ENCODE results near the gene MAP2.
A peak's percentile ranks its signal among the peaks of the same experiment; 100 is the strongest.
"Not testable (repeated sequence)": the region's sequence is repeated elsewhere in the genome, so short reads cannot be mapped to it uniquely, and the experiment has no call there.

Gene MAP2

DNA sequence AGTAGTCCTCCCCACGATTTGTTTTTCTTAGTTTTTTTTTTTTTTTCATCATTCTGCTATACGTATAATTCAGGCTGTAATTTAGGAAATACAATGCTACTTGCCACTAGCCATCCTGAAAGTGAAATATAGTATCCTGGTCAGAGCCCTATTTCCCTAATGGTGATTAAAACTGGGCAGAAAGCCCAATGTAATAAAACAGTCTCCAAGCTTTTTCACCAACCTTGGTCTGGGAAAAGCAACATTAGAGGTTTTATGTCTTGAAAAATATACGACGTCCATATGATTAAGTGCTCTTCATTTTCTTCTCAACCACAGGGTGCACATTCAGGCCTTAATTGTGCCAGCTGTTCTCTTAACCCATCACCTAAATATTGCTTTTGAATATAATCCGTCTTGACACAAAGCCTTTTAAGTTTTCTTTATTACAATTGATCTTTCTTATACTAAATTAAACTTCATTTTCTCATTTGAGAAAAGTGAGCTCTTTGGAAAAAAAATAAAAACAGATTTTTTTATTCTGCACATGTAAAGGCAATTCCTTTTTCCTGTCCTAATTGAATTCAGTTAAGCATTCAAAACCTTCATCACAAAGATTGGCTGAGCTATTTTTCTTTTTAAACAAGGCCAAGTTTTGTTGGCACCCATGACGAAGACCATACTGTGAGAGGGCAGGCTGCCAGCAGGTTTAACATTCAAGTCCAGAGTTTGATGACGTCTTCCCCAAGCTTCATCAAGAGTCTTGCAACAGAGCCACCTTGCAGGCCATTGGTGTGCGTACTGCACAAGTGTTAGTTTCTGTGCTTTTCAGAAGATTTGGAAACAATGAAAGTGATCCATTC lies 52.7 kb downstream of the MAP2 start:
- DNase-seq (ENCODE audit: low read depth): peak; percentile 86

DNA sequence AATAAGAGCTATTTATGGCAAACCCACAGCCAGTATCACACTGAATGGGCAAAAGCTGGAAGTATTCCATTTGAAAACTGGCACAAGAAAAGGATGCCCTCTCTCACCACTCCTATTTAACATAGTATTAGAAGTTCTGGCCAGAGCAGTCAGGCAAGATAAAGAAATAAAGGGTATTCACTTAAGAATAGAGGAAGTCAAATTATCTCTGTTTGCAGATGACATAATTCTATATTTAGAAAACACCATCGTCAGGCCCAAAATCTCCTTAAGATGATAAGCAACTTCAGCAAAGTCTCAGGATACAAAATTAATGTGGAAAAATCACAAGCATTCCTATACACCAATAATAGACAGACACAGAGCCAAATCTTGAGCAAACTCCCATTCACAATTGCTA lies 68.4 kb downstream of the MAP2 start:
- DNase-seq (ENCODE audit: low read depth): not testable (repeated sequence)

GRCh38 chr2:209495068-209495620 lies 71.3 kb downstream of the MAP2 start:
- DNase-seq (ENCODE audit: low read depth): not testable (repeated sequence)

GRCh38 chr2:209495855-209496585 lies 72.2 kb downstream of the MAP2 start:
- peak; percentile 98 for DNase-seq (ENCODE audit: low read depth)

DNA sequence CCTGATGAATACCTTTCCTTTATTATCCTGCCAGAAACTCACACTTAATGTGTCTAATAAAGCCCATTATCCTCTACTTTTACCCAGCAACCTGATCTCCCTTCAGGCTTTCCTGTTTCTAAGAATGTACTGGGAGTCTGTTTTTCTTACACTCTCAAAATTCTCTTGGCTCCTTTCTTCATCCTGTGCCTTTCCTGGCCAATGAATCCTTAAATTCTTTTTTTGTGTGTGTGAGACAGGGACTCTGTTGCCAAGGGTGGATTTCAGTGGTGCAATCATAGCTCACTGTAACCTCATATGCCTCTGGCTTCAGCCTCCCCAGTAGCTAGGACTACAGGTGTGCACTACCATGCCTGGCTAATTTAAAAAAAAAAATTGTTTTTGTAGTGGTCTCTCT lies 72.7 kb downstream of the MAP2 start:
- peak; percentile 64 for DNase-seq (ENCODE audit: low read depth)

DNA sequence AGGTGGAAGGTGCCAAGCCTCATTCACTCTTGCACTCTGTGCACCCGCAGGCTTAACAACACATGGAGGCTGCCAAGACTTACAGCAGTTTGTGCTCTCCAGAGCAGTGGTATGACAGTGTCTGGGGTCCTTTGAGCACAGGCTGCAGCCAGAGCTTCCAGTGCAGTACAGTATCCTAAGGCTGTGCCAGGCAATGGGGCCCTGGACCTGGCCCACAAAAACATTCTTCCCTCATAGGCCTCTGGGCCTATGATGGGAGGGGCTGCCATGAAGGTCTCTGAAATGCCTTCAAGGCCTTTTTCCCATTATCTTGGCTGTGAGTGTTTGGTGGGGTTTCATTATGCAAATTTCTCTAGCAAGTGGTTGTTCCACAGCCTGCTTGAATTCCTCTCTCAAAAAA lies 74.8 kb downstream of the MAP2 start:
- no peak for DNase-seq (ENCODE audit: low read depth)

GRCh38 chr2:209499069-209499468 lies 75.2 kb downstream of the MAP2 start:
- peak; percentile 90 for DNase-seq (ENCODE audit: low read depth)

DNA sequence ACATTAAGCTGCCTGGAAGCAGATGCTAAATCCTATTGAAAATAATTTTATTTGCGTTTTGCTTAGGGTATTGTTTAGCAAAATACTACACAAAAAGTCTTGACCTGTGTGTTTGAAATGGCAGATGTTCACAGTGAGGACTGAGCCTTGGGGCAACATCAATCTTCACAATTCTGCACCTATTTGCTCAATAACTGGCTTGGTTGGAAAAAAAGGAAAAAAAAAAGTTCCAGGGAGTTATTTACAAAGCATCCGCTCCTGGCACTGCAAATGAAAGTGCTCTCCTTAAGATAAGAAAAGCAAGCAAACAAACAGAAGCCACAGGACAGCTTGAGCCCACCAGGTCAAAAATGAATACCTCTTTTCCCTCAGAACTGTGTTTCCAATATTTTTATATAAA lies 77.7 kb downstream of the MAP2 start:
- DNase-seq (ENCODE audit: low read depth): no peak

- DNase-seq (ENCODE audit: low read depth): no peak
Measured at GRCh38 chr2:209505410-209505809, 81.6 kb downstream of the MAP2 start.

GRCh38 chr2:209508255-209508654 lies 84.4 kb downstream of the MAP2 start:
- DNase-seq (ENCODE audit: low read depth): no peak

GRCh38 chr2:209511637-209512036 lies 87.8 kb downstream of the MAP2 start:
- no peak for DNase-seq (ENCODE audit: low read depth)

DNA sequence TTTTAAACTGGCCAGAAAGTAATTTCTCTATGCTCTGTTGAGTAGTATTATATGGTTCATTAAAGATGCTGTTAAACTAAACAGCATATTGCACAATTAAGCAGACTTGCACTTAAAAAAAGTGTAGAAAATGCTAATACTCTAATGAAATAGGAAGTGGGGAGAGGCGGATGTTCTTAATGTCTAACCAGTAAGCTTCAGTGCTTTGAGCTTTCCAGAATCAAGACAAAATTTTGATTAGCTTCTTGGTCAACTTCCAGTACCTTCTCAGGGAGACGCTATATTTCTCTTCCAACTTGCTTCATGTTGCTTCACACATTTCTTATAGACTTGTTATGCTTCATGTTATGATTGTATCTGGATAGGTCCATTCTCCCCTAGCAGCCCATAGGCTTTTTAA lies 89.1 kb downstream of the MAP2 start:
- no peak for DNase-seq (ENCODE audit: low read depth)

GRCh38 chr2:209517436-209517835 lies 93.6 kb downstream of the MAP2 start:
- no peak for DNase-seq (ENCODE audit: low read depth)

GRCh38 chr2:209519271-209519670 lies 95.4 kb downstream of the MAP2 start:
- DNase-seq (ENCODE audit: low read depth): no peak

DNA sequence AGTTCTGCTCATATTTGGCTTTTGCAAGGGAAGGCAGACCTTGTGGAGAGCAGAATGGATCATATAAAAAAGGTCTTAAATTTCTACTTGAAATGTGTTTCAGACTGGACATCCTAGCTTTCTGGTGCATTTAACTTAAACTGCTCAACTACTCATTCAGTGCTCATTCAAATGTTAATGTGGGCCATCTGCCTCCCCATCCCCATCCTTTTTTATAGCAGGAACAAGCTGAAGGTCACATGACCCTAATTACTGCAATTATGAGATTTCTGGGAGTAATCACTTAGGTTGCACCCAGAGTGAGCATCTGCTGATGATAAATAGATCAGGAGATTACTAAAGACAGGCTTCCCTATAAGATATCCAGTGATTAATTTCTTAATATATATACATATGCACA lies 96.1 kb downstream of the MAP2 start:
- no peak for DNase-seq (ENCODE audit: low read depth)

DNA sequence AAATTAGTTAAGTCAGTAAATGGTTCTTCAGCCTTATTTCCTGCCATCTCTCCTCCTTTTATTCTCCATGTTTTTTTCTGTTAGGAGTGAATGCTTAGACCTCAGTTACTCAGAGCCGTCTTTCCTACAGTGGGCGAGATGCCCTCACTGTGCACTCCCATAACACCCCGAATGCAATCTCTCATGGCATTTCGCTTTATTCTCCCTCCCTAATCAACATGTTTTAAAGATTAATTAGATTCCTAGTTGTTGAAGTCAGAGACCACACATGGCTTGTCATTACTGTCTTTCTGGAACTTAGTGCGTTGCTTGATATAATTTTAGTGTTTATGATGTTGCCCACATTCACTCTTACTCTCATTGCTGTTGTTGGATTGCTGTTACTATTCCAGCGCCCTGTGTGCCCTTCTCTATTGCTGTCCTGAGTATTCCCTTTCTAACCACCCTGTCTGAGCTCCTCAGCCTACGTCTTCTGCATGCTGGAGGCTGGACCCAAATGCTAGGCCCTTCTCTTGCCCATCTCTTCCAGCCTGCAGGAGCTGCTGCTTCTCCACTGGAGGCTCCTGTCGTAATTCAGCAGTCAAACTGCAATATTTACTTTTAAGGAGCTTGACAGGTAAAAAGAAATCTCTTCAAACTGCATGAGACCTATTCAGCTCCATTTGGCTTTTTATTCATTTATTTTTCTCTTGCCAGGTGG lies 99.3 kb downstream of the MAP2 start:
- DNase-seq (ENCODE audit: low read depth): no peak

DNA sequence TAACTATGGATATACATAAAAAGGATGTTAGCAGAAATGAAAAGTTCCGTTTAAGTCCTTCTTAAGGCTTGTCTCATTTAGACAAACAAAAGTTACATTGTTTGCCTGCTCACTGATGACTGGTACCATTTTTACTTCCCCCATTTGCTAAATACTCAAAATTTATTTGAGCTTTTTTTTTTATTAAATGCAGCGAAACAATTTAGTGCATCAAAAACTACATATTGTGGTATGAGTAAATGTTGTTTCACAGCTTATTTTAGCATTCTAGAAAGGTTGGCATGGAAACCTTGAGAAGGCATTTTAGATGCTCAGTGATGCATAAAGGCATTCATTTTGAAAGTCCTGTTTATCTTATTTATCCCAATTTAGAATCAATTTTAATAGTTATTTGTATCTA lies 100.0 kb downstream of the MAP2 start:
- peak; percentile 4 for DNase-seq (ENCODE audit: low read depth)

- no peak for DNase-seq (ENCODE audit: low read depth)
Measured at GRCh38 chr2:209525331-209525730, 101.5 kb downstream of the MAP2 start.

DNA sequence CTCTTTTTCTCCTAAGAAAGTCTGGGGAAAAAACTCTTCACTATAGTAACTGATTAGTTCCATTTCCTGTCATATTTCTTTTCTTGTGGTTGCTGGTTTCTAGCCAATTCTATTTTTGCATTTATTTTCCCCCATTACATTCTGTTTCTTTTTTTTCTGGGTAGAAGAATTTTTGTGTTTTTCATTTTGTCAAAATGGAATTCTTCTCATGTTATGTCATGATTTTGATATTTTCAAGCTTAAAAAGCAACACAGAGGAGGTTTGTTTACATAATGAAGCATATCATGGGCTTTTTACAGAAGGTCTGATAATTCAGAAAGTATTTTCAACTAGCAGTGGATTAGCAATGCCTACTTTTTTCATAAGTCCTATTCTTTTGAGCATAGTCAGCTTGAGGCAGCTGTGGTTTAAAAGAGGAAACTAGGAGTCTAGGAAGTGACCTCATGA lies 102.0 kb downstream of the MAP2 start:
- DNase-seq (ENCODE audit: low read depth): peak; percentile 94

GRCh38 chr2:209526561-209526960 lies 102.7 kb downstream of the MAP2 start:
- peak; percentile 24 for DNase-seq (ENCODE audit: low read depth)

GRCh38 chr2:209529579-209529978 lies 105.7 kb downstream of the MAP2 start:
- no peak for DNase-seq (ENCODE audit: low read depth)

DNA sequence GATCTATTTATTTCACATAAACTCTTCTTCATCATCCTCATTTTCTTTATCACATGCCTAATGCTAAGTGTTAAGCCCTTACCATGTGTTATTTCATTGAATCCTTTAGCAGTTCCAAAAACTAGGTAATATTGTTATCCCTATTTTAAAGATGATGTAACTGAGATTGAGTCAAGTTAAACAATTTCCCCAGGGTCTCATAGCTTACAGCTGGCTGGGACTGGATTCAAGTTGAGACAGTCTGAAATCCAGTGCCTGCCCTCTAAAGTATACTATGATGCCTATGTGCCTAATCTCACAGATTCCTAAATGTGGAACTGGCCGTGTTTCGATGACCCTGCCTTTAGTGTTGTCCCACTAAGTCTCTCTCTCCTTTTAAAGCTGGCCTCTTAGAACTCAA lies 108.5 kb downstream of the MAP2 start:
- DNase-seq (ENCODE audit: low read depth): no peak

Data from EH (cell line).